ENCODE results near the gene PKD2.
"Not testable (repeated sequence)": the region's sequence is repeated elsewhere in the genome, so short reads cannot be mapped to it uniquely, and the experiment has no call there.

Gene PKD2

GRCh38 chr4:88090898-88091297 is 83.5 kb downstream of the PKD2 start:
- FAIRE-seq (no peak), DNase-seq (ENCODE audit: insufficient read length) (no peak)
- TF ChIP-seq POLR2A (IDR thresholded peaks at IDR 0.05; ENCODE audit: low read depth, low read length) (no peak), TAF1 (IDR thresholded peaks at IDR 0.05; ENCODE audit: borderline replicate concordance, low read depth, low read length) (no peak), POLR2AphosphoS5 (IDR thresholded peaks at IDR 0.05; ENCODE audit: low read depth, low read length) (no peak)

GRCh38 chr4:88091378-88091777 is 83.9 kb downstream of the PKD2 start:
- no peak for FAIRE-seq
- no peak for TF ChIP-seq POLR2AphosphoS5 (IDR thresholded peaks at IDR 0.05; ENCODE audit: low read depth, low read length)
- no peak for TF ChIP-seq POLR2A (IDR thresholded peaks at IDR 0.05; ENCODE audit: low read depth, low read length)
- no peak for TF ChIP-seq TAF1 (IDR thresholded peaks at IDR 0.05; ENCODE audit: borderline replicate concordance, low read depth, low read length)
- DNase-seq (ENCODE audit: insufficient read length) = no peak

DNA sequence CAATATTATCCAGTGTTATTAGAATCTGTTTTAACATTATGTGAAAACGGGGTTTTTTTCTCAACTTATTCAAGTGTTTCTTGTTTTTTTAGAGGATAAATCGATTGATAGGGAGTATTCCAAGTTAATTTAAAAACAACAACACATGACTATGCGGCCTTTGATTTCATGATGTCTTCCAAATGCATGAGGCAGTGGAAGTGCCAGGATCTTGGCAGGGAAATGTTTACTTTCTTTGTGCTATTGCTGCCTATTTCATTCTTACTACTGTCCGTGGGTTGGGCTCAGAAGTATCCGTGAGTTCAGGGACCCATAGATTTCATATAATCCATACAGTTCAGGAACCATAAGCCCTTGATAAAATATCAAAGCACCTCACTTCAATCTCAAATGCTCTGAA is 86.4 kb downstream of the PKD2 start:
- FAIRE-seq (no peak), DNase-seq (ENCODE audit: insufficient read length) (no peak)
- no peak for TF ChIP-seq TAF1 (IDR thresholded peaks at IDR 0.05; ENCODE audit: borderline replicate concordance, low read depth, low read length)

- no peak for DNase-seq (ENCODE audit: insufficient read length)
- no peak for TF ChIP-seq TAF1 (IDR thresholded peaks at IDR 0.05; ENCODE audit: borderline replicate concordance, low read depth, low read length)
- no peak for TF ChIP-seq POLR2AphosphoS5 (IDR thresholded peaks at IDR 0.05; ENCODE audit: low read depth, low read length)
- TF ChIP-seq POLR2A (IDR thresholded peaks at IDR 0.05; ENCODE audit: low read depth, low read length) = no peak
- FAIRE-seq = no peak
Observed at GRCh38 chr4:88097301-88097700, 89.9 kb downstream of the PKD2 start.

DNA sequence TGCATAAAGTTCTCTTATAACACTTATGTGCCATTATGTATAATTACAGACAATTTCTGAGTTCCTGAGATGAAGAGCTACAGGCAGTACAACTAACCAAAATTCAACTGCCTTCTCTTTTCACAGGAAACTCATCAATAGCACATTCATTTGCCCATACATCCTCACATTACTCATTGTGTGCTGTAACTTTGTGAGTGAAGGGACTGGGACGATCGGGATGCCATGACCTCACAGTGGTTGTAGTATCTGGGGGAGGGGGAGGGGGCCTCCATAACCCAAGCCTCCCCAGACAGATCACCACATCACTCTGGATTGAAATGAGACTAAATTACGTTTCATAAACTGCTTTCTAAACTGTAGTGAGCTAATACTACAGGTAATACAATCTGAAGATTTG is 90.3 kb downstream of the PKD2 start:
- FAIRE-seq (no peak), DNase-seq (ENCODE audit: insufficient read length) (no peak)
- TF ChIP-seq POLR2AphosphoS5 (IDR thresholded peaks at IDR 0.05; ENCODE audit: low read depth, low read length) (no peak), POLR2A (IDR thresholded peaks at IDR 0.05; ENCODE audit: low read depth, low read length) (no peak), TAF1 (IDR thresholded peaks at IDR 0.05; ENCODE audit: borderline replicate concordance, low read depth, low read length) (no peak)

DNA sequence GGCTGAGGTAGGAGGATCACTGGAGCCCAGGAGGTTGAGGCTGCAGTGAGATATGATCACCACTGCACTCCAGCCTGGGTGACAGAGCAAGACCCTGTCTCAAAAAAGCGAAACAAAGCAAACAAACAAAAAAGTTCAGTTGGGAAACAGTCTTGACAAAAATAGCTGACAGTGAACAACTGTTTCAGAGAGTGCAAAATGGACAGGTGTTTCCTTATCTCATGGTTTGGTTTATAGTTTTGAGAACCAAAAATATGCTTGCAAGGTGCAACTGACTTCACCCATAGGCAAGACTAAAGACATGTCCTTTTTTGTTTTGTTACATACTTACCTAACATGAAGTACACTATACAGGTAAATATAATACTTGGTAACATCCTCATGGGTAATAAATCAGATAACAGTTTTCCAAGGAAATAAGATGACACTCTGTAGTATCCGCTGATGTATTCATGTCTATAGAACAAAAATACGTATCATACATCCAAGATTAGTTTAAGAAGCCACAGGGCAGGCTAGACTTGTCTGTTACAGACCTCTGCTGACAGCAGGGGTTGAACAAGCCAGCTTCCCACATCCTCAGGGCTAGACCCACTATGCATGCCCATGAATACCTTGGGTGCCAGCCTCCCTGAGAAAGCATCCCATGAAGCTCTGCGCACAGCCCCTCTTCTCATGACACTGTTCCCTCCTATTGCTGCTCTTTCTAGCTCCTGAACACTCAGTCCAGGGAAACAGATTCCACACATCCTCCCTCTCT is 91.7 kb downstream of the PKD2 start:
- TF ChIP-seq POLR2AphosphoS5 (IDR thresholded peaks at IDR 0.05; ENCODE audit: low read depth, low read length) (no peak), TAF1 (IDR thresholded peaks at IDR 0.05; ENCODE audit: borderline replicate concordance, low read depth, low read length) (no peak), POLR2A (IDR thresholded peaks at IDR 0.05; ENCODE audit: low read depth, low read length) (no peak)
- FAIRE-seq (no peak), DNase-seq (ENCODE audit: insufficient read length) (no peak)

GRCh38 chr4:88101165-88101564 is 93.7 kb downstream of the PKD2 start:
- no peak for FAIRE-seq
- TF ChIP-seq POLR2A (IDR thresholded peaks at IDR 0.05; ENCODE audit: low read depth, low read length) (no peak), TAF1 (IDR thresholded peaks at IDR 0.05; ENCODE audit: borderline replicate concordance, low read depth, low read length) (no peak), POLR2AphosphoS5 (IDR thresholded peaks at IDR 0.05; ENCODE audit: low read depth, low read length) (no peak)
- DNase-seq (ENCODE audit: insufficient read length) = no peak

- FAIRE-seq = no peak
- DNase-seq (ENCODE audit: insufficient read length) = no peak
- no peak for TF ChIP-seq TAF1 (IDR thresholded peaks at IDR 0.05; ENCODE audit: borderline replicate concordance, low read depth, low read length)
- no peak for TF ChIP-seq POLR2AphosphoS5 (IDR thresholded peaks at IDR 0.05; ENCODE audit: low read depth, low read length)
- no peak for TF ChIP-seq POLR2A (IDR thresholded peaks at IDR 0.05; ENCODE audit: low read depth, low read length)
Observed at GRCh38 chr4:88102026-88102425, 94.6 kb downstream of the PKD2 start.

- FAIRE-seq = no peak
- TF ChIP-seq TAF1 (IDR thresholded peaks at IDR 0.05; ENCODE audit: borderline replicate concordance, low read depth, low read length) (no peak), POLR2AphosphoS5 (IDR thresholded peaks at IDR 0.05; ENCODE audit: low read depth, low read length) (no peak)
- DNase-seq (ENCODE audit: insufficient read length) = no peak
Observed at GRCh38 chr4:88104902-88105610, 97.6 kb downstream of the PKD2 start.

DNA sequence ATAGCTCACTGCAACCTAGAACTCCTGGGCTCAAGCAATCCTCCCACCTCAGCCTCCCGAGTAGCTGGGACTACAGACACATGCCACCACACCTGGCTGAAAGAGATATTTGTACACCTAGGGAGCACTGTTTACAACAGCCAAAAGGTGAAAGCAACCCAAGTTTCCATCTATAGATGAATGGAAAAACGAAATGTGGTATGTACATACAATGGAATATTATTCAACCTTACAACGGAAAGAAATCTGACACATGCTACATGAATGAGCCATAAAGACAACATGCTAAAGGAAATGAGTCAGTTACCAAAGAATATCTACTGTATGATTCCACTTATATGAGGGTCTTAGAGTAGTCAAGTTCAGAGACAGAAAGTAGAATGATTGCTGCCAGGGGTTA is 98.8 kb downstream of the PKD2 start:
- TF ChIP-seq POLR2A (IDR thresholded peaks at IDR 0.05; ENCODE audit: low read depth, low read length) (no peak), POLR2AphosphoS5 (IDR thresholded peaks at IDR 0.05; ENCODE audit: low read depth, low read length) (no peak), TAF1 (IDR thresholded peaks at IDR 0.05; ENCODE audit: borderline replicate concordance, low read depth, low read length) (no peak)
- DNase-seq (ENCODE audit: insufficient read length) (no peak), FAIRE-seq (no peak)

DNA sequence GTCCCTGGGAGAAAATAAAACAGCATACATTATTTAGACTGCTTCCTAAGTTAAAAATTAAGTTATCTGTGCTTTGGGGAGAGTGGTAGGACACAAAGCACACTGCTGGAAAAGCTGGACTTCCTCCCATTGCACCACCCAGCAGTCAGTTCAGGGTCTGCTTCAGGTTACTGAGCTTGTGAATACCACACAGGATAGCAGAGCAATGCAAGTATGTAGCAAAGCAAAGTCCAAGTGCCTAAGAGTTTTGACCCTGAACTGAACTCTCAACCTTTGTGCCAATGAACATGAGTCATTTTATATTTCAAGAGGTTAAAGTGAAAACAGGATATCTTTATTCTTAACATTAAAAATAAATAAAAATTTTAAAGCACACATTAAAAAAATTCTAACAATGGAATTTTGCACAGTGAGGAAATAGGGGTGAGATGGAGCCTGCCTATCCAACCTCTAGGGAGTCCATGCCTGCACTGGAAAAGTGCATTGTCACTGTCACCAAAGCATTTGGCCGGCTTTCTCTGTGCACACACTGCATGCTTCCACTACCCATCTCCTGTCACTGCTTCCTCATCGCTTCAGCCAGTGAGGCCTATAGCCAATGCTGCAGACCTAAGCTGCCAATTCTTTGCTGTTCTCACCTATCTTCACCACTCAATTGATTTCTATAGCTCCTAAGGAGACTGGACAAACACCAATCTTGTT is 100.1 kb downstream of the PKD2 start:
- FAIRE-seq (no peak), DNase-seq (ENCODE audit: insufficient read length) (no peak)
- TF ChIP-seq POLR2A (IDR thresholded peaks at IDR 0.05; ENCODE audit: low read depth, low read length) (no peak), POLR2AphosphoS5 (IDR thresholded peaks at IDR 0.05; ENCODE audit: low read depth, low read length) (no peak), TAF1 (IDR thresholded peaks at IDR 0.05; ENCODE audit: borderline replicate concordance, low read depth, low read length) (no peak)

DNA sequence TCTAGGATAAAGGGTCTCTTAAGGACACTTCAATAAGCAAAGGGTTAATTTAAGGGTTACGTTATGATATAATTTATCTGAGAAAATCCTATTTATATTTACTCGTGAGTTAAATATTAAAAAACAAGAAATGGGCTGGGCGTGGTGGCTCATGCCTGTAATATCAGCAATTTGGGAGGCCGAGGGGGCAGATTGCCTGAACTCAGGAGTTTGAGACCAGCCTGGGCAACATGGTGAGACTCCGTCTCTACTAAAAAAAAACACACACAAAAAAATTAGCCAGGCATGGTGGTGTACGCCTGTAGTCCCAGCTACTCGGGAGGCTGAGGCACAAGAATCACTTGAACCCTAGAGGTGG is 100.7 kb downstream of the PKD2 start:
- FAIRE-seq; DNase-seq (ENCODE audit: insufficient read length): not testable (repeated sequence)

Data from GM12892 (cell line).